HTERT RPE-1 (cell line): Measurements from ENCODE around the gene KCNJ9.
"Not testable (repeated sequence)": the region's sequence is repeated elsewhere in the genome, so short reads cannot be mapped to it uniquely, and the experiment has no call there.

Source experiments
- in situ Hi-C: fragments of 300-500 bp; cut with MboI; formaldehyde crosslinking; loops from 4 replicates; pipeline ENCODE4 v1.14.3; 2020; ENCODE audit warnings: low sequenced_read_pairs

The KCNJ9 gene

GRCh38 chr1:160101717-160102522 is 20.6 kb downstream of the KCNJ9 start:
- in situ Hi-C loops: no loop called here

GRCh38 chr1:160103658-160104408 is 22.5 kb downstream of the KCNJ9 start:
- in situ Hi-C loops: no loop called here

- in situ Hi-C loops: no loop called here
Measured at GRCh38 chr1:160104486-160104885, 23.1 kb downstream of the KCNJ9 start.

GRCh38 chr1:160105155-160105554 is 23.8 kb downstream of the KCNJ9 start:
- in situ Hi-C loops: no loop called here

- in situ Hi-C loops: no loop called here
Measured at GRCh38 chr1:160107512-160107911, 26.2 kb downstream of the KCNJ9 start.

GRCh38 chr1:160108888-160109662 is 27.7 kb downstream of the KCNJ9 start:
- in situ Hi-C loops: no loop called here

GRCh38 chr1:160109686-160110085 is 28.3 kb downstream of the KCNJ9 start:
- in situ Hi-C loops: no loop called here

GRCh38 chr1:160111462-160111861 is 30.1 kb downstream of the KCNJ9 start:
- in situ Hi-C loops: not testable (repeated sequence)

- in situ Hi-C loops: no loop called here
Measured at GRCh38 chr1:160112357-160112756, 31.0 kb downstream of the KCNJ9 start.

GRCh38 chr1:160113407-160113806 is 32.1 kb downstream of the KCNJ9 start:
- in situ Hi-C loops: no loop called here

GRCh38 chr1:160114085-160114484 is 32.7 kb downstream of the KCNJ9 start:
- in situ Hi-C loops: no loop called here

- in situ Hi-C loops: no loop called here
Measured at GRCh38 chr1:160115545-160116282, 34.4 kb downstream of the KCNJ9 start, which contains the start of gene ATP1A2. Gene ATP1A2 (plus strand): TSS chr1:160115759. CDS start chr1:160115862, 103 bp downstream.

GRCh38 chr1:160116283-160117147 is 35.2 kb downstream of the KCNJ9 start:
- in situ Hi-C loops: no loop called here

GRCh38 chr1:160117300-160117699 is 36.0 kb downstream of the KCNJ9 start:
- in situ Hi-C loops: no loop called here

GRCh38 chr1:160117709-160118183 is 36.4 kb downstream of the KCNJ9 start:
- in situ Hi-C loops: no loop called here

- in situ Hi-C loops: no loop called here
Measured at GRCh38 chr1:160118928-160119327, 37.6 kb downstream of the KCNJ9 start.

- in situ Hi-C loops: no loop called here
Measured at GRCh38 chr1:160120797-160121196, 39.5 kb downstream of the KCNJ9 start.

- in situ Hi-C loops: no loop called here
Measured at GRCh38 chr1:160121388-160121787, 40.0 kb downstream of the KCNJ9 start.

GRCh38 chr1:160122978-160123495 is 41.7 kb downstream of the KCNJ9 start:
- in situ Hi-C loops: no loop called here
